Peyer's patch (tissue), 4 donors: ENCODE results near the gene SULT1C3.

Source experiments
- CTCF ChIP-seq, 6 experiments: fragments of 450-650 bp in 4 of 6; fragments of 200-600 bp in 2 of 6; sonication (generic) in 1 of 6; IDR thresholded peaks; one replicate each; pipeline ENCODE4 v1.5.1; 2017 to 2019; ENCODE audit warnings: antibody characterized with exemption in 6 of 6, mild to moderate bottlenecking in 3 of 6, moderate library complexity in 1 of 6
- POLR2A ChIP-seq, 2 donors: fragments of 450-650 bp; IDR thresholded peaks; one replicate each; pipeline ENCODE4 v1.5.1; 2017; ENCODE audit warnings: antibody characterized with exemption in 2 of 2, mild to moderate bottlenecking in 2 of 2, moderate library complexity in 2 of 2

GRCh38 chr2:108253106-108253505 lies 13.3 kb downstream of the SULT1C3 start:
- TF ChIP-seq CTCF (IDR thresholded peaks at IDR 0.05) (no peak), POLR2A (IDR thresholded peaks at IDR 0.05) (no peak)
